K562 (cell line): ENCODE data around the gene BCL2L12. TPM values are rescaled to one million over a fixed set of nuclear protein-coding genes. Genes with fewer than 3 reads are reported as not detected.

ENCODE experiments used
- DNMT1 ChIP-seq: fragments of 450-650 bp; IDR thresholded peaks from 2 replicates; pipeline ENCODE4 v1.6.1; 2016; ENCODE audit warnings: antibody characterized with exemption, mild to moderate bottlenecking
- E2F3 ChIP-seq: fragments of 250-450 bp; sonication (Bioruptor Pico); IDR thresholded peaks from 2 replicates; pipeline ENCODE4 v1.4.0; 2020; ENCODE audit warnings: mild to moderate bottlenecking
- FOXA3 ChIP-seq, 2 experiments: fragments of 450-650 bp in 1 of 2; sonication (generic) in 1 of 2; formaldehyde crosslinking; IDR thresholded peaks in 1 of 2; conservative IDR thresholded peaks in 1 of 2; 2 replicates each; pipeline versions ENCODE4 v1.4.0 to v1.8.0; 2020 to 2022; ENCODE audit warnings: mild to moderate bottlenecking in 2 of 2, missing genetic modification reagents in 1 of 2
- FOXJ2 ChIP-seq: fragments of 200-800 bp; sonication (Bioruptor generic); IDR thresholded peaks from 2 replicates; pipeline ENCODE4 v1.6.1; 2016; ENCODE audit warnings: missing genetic modification characterization, missing compliant biosample characterization
- HMBOX1 ChIP-seq: sonication (generic); IDR thresholded peaks from 2 replicates; pipeline ENCODE4 v1.6.1; 2016
- JUND ChIP-seq, 2 experiments: IDR thresholded peaks; 2 replicates in 1 of 2; 3 replicates in 1 of 2; pipeline ENCODE4 v1.6.1; 2011; ENCODE audit warnings: borderline replicate concordance in 2 of 2, low read depth in 2 of 2, low read length in 2 of 2, improper control_type of control experiment in 1 of 2, missing biosample characterization in 1 of 2, missing genetic modification characterization in 1 of 2, missing genetic modification reagents in 1 of 2
- MEIS2 ChIP-seq: fragments of 450-650 bp; IDR thresholded peaks from 2 replicates; pipeline ENCODE4 v1.6.1; 2014; ENCODE audit warnings: mild to moderate bottlenecking; ENCODE audit not compliant: partially characterized antibody
- MYC ChIP-seq, 2 experiments: fragments of 250-450 bp in 1 of 2; sonication (Bioruptor Pico) in 1 of 2; IDR thresholded peaks; 2 replicates each; pipeline versions ENCODE4 v1.5.1 to v1.6.1; 2012 to 2021; ENCODE audit warnings: low read depth in 2 of 2, borderline replicate concordance in 1 of 2, improper control_type of control experiment in 1 of 2, low read length in 1 of 2, mild to moderate bottlenecking in 1 of 2, moderate library complexity in 1 of 2
- NR0B1 ChIP-seq: fragments of 450-650 bp; IDR thresholded peaks from one replicate; pipeline ENCODE4 v1.6.1; 2018; ENCODE audit warnings: mild to moderate bottlenecking, moderate library complexity; ENCODE audit not compliant: partially characterized antibody
- RFX1 ChIP-seq: fragments of 450-650 bp; IDR thresholded peaks from 2 replicates; pipeline ENCODE4 v1.6.1; 2016; ENCODE audit warnings: mild to moderate bottlenecking, moderate library complexity
- TAL1 ChIP-seq: fragments of 450-650 bp; IDR thresholded peaks from 2 replicates; pipeline ENCODE4 v1.6.1; 2016; ENCODE audit warnings: mild to moderate bottlenecking
- U2AF2 ChIP-seq: fragments of 200-400 bp; formaldehyde crosslinking; optimal IDR thresholded peaks from 2 replicates; pipeline ENCODE3; 2017; ENCODE audit warnings: low read depth, mild to moderate bottlenecking, low read length
- ZC3H8 ChIP-seq: fragments of 450-650 bp; IDR thresholded peaks from 2 replicates; pipeline ENCODE4 v1.6.1; 2017
- ZNF23 ChIP-seq: fragments of 250-450 bp; sonication (Bioruptor Pico); IDR thresholded peaks from 2 replicates; pipeline ENCODE4 v1.4.0; 2020; ENCODE audit warnings: mild to moderate bottlenecking
- ZNF586 ChIP-seq: fragments of 450-650 bp; formaldehyde crosslinking; conservative IDR thresholded peaks from 2 replicates; pipeline ENCODE4 v1.4.0; 2020; ENCODE audit warnings: mild to moderate bottlenecking, moderate library complexity
- polyA plus RNA-seq, 8 experiments: library from polyadenylated mRNA; depleted of rRNA in 4 of 8; stranded (reverse) in 5 of 8; unstranded in 3 of 8; fragments of >200 nt; fragmentation: Nextera tagmentation in 2 of 8; fragmentation: Illumina TruSeq in 1 of 8; extraction: Ambion mirVana in 2 of 8; extraction: Trizol in 1 of 8; gene quantifications; 2 replicates each; pipeline versions ENCODE4 v1.2.1 to v1.2.3, GENCODE V29; 2011 to 2014; ENCODE audit warnings: inconsistent platforms in 1 of 8, missing spikeins in 1 of 8
- total RNA-seq, 7 experiments: library from RNA; depleted of rRNA in 6 of 7; stranded (reverse); fragments of >200 nt in 6 of 7; fragmentation: Illumina TruSeq in 2 of 7; extraction: Trizol in 2 of 7; gene quantifications; 2 replicates each; pipeline versions ENCODE4 v1.2.1 to v1.2.3, GENCODE V29; 2011 to 2021; ENCODE audit warnings: low replicate concordance in 1 of 7
- TF ChIP-seq, protein P1 (sequence below): fragments of 250-450 bp; sonication (Bioruptor Pico); IDR thresholded peaks from 2 replicates; pipeline ENCODE4 v1.9.0; 2021; ENCODE audit warnings: mild to moderate bottlenecking
- TF ChIP-seq, protein P2 (sequence below), 2 experiments: fragments of 450-650 bp; formaldehyde crosslinking in 1 of 2; IDR thresholded peaks; 2 replicates each; pipeline versions ENCODE4 v1.4.0 to v1.6.1; 2014 to 2020; ENCODE audit warnings: mild to moderate bottlenecking in 2 of 2, borderline replicate concordance in 1 of 2, low read depth in 1 of 2

BCL2L12 gene
- total and polyA plus RNA-seq, 9 of the 15 experiments (the other 6 are each of a cell fraction or from before 2014, with no cell fraction given), result 7.4 to 263 (median 81.2) TPM

DNA sequence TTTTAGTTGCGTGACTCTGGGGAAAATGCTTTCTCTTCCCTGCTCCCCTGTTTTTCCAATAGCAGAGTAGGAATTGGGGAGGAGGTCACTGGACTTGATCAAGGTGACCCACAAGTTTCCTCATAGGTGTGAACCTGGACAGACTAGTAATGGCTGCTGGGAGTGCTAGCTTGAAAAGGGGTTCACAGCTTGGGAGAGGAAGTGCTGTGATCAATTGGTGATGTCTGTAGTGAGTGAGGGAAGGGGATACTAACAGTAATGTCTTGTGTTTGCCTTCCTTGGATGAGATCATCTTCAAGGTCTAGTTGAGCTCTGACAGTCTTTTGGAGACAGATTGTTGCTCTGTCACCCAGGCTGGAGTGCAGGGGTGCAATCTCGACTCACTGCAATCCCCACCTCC, 1.7 kb downstream of the BCL2L12 start (continued):
- TF ChIP-seq U2AF2, result no peak
- TF ChIP-seq ZNF23, result peak; percentile 92
- TF ChIP-seq, protein P1, sequence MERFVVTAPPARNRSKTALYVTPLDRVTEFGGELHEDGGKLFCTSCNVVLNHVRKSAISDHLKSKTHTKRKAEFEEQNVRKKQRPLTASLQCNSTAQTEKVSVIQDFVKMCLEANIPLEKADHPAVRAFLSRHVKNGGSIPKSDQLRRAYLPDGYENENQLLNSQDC (CRISPR knock-in tag), result no peak
- no peak for TF ChIP-seq FOXJ2 (tag)
- no peak for TF ChIP-seq ZNF586 (CRISPR knock-in tag)
- TF ChIP-seq E2F3 (CRISPR knock-in tag), result no peak
- TF ChIP-seq, protein P2, sequence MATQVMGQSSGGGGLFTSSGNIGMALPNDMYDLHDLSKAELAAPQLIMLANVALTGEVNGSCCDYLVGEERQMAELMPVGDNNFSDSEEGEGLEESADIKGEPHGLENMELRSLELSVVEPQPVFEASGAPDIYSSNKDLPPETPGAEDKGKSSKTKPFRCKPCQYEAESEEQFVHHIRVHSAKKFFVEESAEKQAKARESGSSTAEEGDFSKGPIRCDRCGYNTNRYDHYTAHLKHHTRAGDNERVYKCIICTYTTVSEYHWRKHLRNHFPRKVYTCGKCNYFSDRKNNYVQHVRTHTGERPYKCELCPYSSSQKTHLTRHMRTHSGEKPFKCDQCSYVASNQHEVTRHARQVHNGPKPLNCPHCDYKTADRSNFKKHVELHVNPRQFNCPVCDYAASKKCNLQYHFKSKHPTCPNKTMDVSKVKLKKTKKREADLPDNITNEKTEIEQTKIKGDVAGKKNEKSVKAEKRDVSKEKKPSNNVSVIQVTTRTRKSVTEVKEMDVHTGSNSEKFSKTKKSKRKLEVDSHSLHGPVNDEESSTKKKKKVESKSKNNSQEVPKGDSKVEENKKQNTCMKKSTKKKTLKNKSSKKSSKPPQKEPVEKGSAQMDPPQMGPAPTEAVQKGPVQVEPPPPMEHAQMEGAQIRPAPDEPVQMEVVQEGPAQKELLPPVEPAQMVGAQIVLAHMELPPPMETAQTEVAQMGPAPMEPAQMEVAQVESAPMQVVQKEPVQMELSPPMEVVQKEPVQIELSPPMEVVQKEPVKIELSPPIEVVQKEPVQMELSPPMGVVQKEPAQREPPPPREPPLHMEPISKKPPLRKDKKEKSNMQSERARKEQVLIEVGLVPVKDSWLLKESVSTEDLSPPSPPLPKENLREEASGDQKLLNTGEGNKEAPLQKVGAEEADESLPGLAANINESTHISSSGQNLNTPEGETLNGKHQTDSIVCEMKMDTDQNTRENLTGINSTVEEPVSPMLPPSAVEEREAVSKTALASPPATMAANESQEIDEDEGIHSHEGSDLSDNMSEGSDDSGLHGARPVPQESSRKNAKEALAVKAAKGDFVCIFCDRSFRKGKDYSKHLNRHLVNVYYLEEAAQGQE (IDR thresholded peaks at IDR 0.05; ENCODE audit: borderline replicate concordance), result peak; percentile 71
- TF ChIP-seq, protein P2 (CRISPR knock-in tag; IDR thresholded peaks at IDR 0.05; ENCODE audit: low read depth), result no peak
- TF ChIP-seq MEIS2, result no peak
- TF ChIP-seq ZC3H8, result no peak
- no peak for TF ChIP-seq NR0B1
- no peak for TF ChIP-seq DNMT1
- no peak for TF ChIP-seq RFX1
- TF ChIP-seq MYC (IDR thresholded peaks at IDR 0.05; ENCODE audit: low read depth, low read length), result no peak
- no peak for TF ChIP-seq MYC (CRISPR knock-in tag; IDR thresholded peaks at IDR 0.05; ENCODE audit: borderline replicate concordance, low read depth)
- no peak for TF ChIP-seq FOXA3 (CRISPR knock-in tag; conservative IDR thresholded peaks at IDR 0.05 in 1 of 2, IDR thresholded peaks at IDR 0.05 in 1 of 2)
- no peak for TF ChIP-seq TAL1
- TF ChIP-seq JUND (IDR thresholded peaks at IDR 0.05; ENCODE audit: borderline replicate concordance, low read depth, low read length), result peak; percentile 83
- peak; percentile 66; the same call in 1 of the 3 replicates for TF ChIP-seq JUND (tag; IDR thresholded peaks at IDR 0.05; ENCODE audit: borderline replicate concordance, low read depth, low read length)
- TF ChIP-seq HMBOX1, result peak; percentile 46; the same call in 1 of the 2 replicates
